MM.1S (cell line): ENCODE data around the gene DGCR6L.
"Not testable (repeated sequence)": the region's sequence is repeated elsewhere in the genome, so short reads cannot be mapped to it uniquely, and the experiment has no call there.

ENCODE experiments used
- DNase-seq: peaks from one replicate; pipeline ENCODE4 v3.0.0-alpha.2; 2015
- H2AFZ ChIP-seq: fragments of 300-600 bp; sonication (generic); 2 replicates; pipeline ENCODE4 v1.6.0; 2016; ENCODE audit warnings: antibody characterized with exemption, low read length
- H3F3A ChIP-seq: fragments of 300-600 bp; sonication (generic); 2 replicates; pipeline ENCODE4 v1.6.1; 2016; ENCODE audit warnings: mild to moderate bottlenecking, antibody characterized with exemption, low read length, moderate library complexity, mixed read lengths; ENCODE audit not compliant: insufficient read depth
- H3K27ac ChIP-seq: fragments of 300-600 bp; sonication (generic); 2 replicates; pipeline ENCODE4 v1.5.1; 2016; ENCODE audit warnings: mild to moderate bottlenecking, low read length
- H3K27me3 ChIP-seq: fragments of 300-600 bp; sonication (generic); replicated peaks from 2 replicates; pipeline ENCODE4 v1.6.0; 2016; ENCODE audit warnings: low read length; ENCODE audit not compliant: insufficient read depth
- H3K36me3 ChIP-seq: fragments of 300-600 bp; sonication (generic); replicated peaks from 2 replicates; pipeline ENCODE4 v1.6.1; 2016; ENCODE audit warnings: mild to moderate bottlenecking, low read length, mixed read lengths; ENCODE audit not compliant: insufficient read depth
- H3K4me1 ChIP-seq: fragments of 300-600 bp; sonication (generic); 2 replicates; pipeline ENCODE4 v1.6.1; 2016; ENCODE audit warnings: low read length, mixed read lengths
- H3K4me2 ChIP-seq: fragments of 300-600 bp; sonication (generic); 2 replicates; pipeline ENCODE4 v1.6.0; 2016; ENCODE audit warnings: low read depth, low read length
- H3K4me3 ChIP-seq: fragments of 300-600 bp; sonication (generic); 2 replicates; pipeline ENCODE4 v1.5.1; 2016; ENCODE audit warnings: low read length, mixed read lengths
- H3K79me2 ChIP-seq: fragments of 300-600 bp; sonication (generic); 2 replicates; pipeline ENCODE4 v1.6.1; 2016; ENCODE audit warnings: mixed run types, low read length, mixed read lengths
- H3K9ac ChIP-seq: fragments of 300-600 bp; sonication (generic); 2 replicates; pipeline ENCODE4 v1.6.1; 2016; ENCODE audit warnings: low read length, mixed read lengths
- H3K9me2 ChIP-seq: fragments of 300-600 bp; sonication (generic); replicated peaks from 2 replicates; pipeline ENCODE4 v1.6.1; 2016; ENCODE audit warnings: mild to moderate bottlenecking, low read length, mixed read lengths; ENCODE audit not compliant: insufficient read depth
- H3K9me3 ChIP-seq: fragments of 300-600 bp; sonication (generic); replicated peaks from 2 replicates; pipeline ENCODE4 v1.6.1; 2016; ENCODE audit warnings: mild to moderate bottlenecking, low read length, mixed read lengths; ENCODE audit not compliant: insufficient read depth
- H4K20me1 ChIP-seq: fragments of 300-600 bp; sonication (generic); 2 replicates; pipeline ENCODE4 v1.6.1; 2016; ENCODE audit warnings: mild to moderate bottlenecking, low read length, moderate library complexity, mixed read lengths; ENCODE audit not compliant: insufficient read depth
- CTCF ChIP-seq: fragments of 300-600 bp; sonication (generic); IDR thresholded peaks from 2 replicates; pipeline ENCODE4 v1.5.1; 2016; ENCODE audit warnings: antibody characterized with exemption, low read length, mixed read lengths
- EZH2 ChIP-seq: fragments of 300-600 bp; sonication (generic); optimal IDR thresholded peaks from 2 replicates; pipeline ENCODE3; 2017; ENCODE audit warnings: low read depth, mild to moderate bottlenecking, antibody characterized with exemption, low read length, mixed read lengths
- EZH2phosphoT487 ChIP-seq: fragments of 300-600 bp; sonication (generic); IDR thresholded peaks from 2 replicates; pipeline ENCODE4 v1.6.1; 2018; ENCODE audit warnings: antibody characterized with exemption, low read length

The DGCR6L gene

GRCh38 chr22:20282901-20283673 lies 36.8 kb downstream of the DGCR6L start:
- Histone ChIP-seq H3K27ac (no peak overlapping the region), H3K4me2 (no peak overlapping the region)

GRCh38 chr22:20281891-20282290 lies 38.0 kb downstream of the DGCR6L start:
- Histone ChIP-seq H3F3A (no peaks in the 10 kb centered on the region), H3K4me3 (no peak overlapping the region), H4K20me1 (no peaks in the 10 kb centered on the region), H3K4me1 (no peaks in the 10 kb centered on the region), H3K27me3 (peaks cover 49% of the 10 kb centered on the region), H3K9me2 (no peaks in the 10 kb centered on the region), H3K9ac (no peak overlapping the region), H2AFZ (no peak overlapping the region), H3K9me3 (no peaks in the 10 kb centered on the region), H3K79me2 (no peaks in the 10 kb centered on the region), H3K27ac (no peak overlapping the region), H3K36me3 (no peaks in the 10 kb centered on the region), H3K4me2 (no peak overlapping the region)
- TF ChIP-seq EZH2 (no peak), CTCF (no peak), EZH2phosphoT487 (no peak)
- no peak for DNase-seq

More at GRCh38 chr22:20282901-20283673, 36.8 kb downstream of the DGCR6L start:
- no peaks in the 10 kb centered on the region for H3K79me2 ChIP-seq
- H2AFZ ChIP-seq, result no peak overlapping the region
- H3K27me3 ChIP-seq, result peaks cover 46% of the 10 kb centered on the region
- TF ChIP-seq CTCF, result no peak
- TF ChIP-seq EZH2, result no peak
- TF ChIP-seq EZH2phosphoT487, result no peak
- H3K36me3 ChIP-seq, result no peaks in the 10 kb centered on the region
- H3K4me1 ChIP-seq, result no peaks in the 10 kb centered on the region
- no peaks in the 10 kb centered on the region for H3F3A ChIP-seq
- no peaks in the 10 kb centered on the region for H3K9me2 ChIP-seq
- H3K4me3 ChIP-seq, result no peak overlapping the region
- H3K9me3 ChIP-seq, result no peaks in the 10 kb centered on the region
- DNase-seq, result no peak
- no peak overlapping the region for H3K9ac ChIP-seq
- H4K20me1 ChIP-seq, result no peaks in the 10 kb centered on the region

- H3K9me3 ChIP-seq, H3K9me2 ChIP-seq, H3K4me1 ChIP-seq, H3K79me2 ChIP-seq, H3K27ac ChIP-seq, H3K9ac ChIP-seq, H3K4me3 ChIP-seq, H2AFZ ChIP-seq, H3F3A ChIP-seq, DNase-seq, H4K20me1 ChIP-seq, H3K4me2 ChIP-seq, H3K36me3 ChIP-seq: not testable (repeated sequence)
- peaks cover 50% of the 10 kb centered on the region for H3K27me3 ChIP-seq
Observed at GRCh38 chr22:20281473-20281872, 38.4 kb downstream of the DGCR6L start.

GRCh38 chr22:20280866-20281265 lies 39.0 kb downstream of the DGCR6L start:
- Histone ChIP-seq H3K4me1 (no peaks in the 10 kb centered on the region), H3K36me3 (no peaks in the 10 kb centered on the region), H3K27me3 (peaks cover 54% of the 10 kb centered on the region), H4K20me1 (no peaks in the 10 kb centered on the region), H3K4me3 (no peak overlapping the region), H3K4me2 (no peak overlapping the region), H3K79me2 (no peaks in the 10 kb centered on the region), H3F3A (no peaks in the 10 kb centered on the region), H3K27ac (no peak overlapping the region), H2AFZ (no peak overlapping the region), H3K9me3 (no peaks in the 10 kb centered on the region), H3K9me2 (no peaks in the 10 kb centered on the region), H3K9ac (no peak overlapping the region)
- no peak for DNase-seq
- TF ChIP-seq EZH2 (no peak), CTCF (no peak), EZH2phosphoT487 (no peak)

- peaks cover 54% of the 10 kb centered on the region for H3K27me3 ChIP-seq
- not testable (repeated sequence) for H2AFZ ChIP-seq, DNase-seq
Observed at GRCh38 chr22:20280163-20280562, 39.7 kb downstream of the DGCR6L start.

More at GRCh38 chr22:20280163-20280562, 39.7 kb downstream of the DGCR6L start:
- H3K9ac ChIP-seq, H3K36me3 ChIP-seq, H3K4me1 ChIP-seq, H3K27ac ChIP-seq, H3K79me2 ChIP-seq, H3K9me2 ChIP-seq, H3K4me3 ChIP-seq, H3F3A ChIP-seq, H3K4me2 ChIP-seq, H3K9me3 ChIP-seq, H4K20me1 ChIP-seq: not testable (repeated sequence)
